HG03460 (cell line): ENCODE data around the gene KCNG3.

Experiments
- ATAC-seq: cut with Tn5 transposase; IDR thresholded peaks from one replicate; pipeline ENCODE4 v1.9.1; 2021; ENCODE audit not compliant: unreplicated experiment

The KCNG3 gene, protein sequence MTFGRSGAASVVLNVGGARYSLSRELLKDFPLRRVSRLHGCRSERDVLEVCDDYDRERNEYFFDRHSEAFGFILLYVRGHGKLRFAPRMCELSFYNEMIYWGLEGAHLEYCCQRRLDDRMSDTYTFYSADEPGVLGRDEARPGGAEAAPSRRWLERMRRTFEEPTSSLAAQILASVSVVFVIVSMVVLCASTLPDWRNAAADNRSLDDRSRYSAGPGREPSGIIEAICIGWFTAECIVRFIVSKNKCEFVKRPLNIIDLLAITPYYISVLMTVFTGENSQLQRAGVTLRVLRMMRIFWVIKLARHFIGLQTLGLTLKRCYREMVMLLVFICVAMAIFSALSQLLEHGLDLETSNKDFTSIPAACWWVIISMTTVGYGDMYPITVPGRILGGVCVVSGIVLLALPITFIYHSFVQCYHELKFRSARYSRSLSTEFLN

DNA sequence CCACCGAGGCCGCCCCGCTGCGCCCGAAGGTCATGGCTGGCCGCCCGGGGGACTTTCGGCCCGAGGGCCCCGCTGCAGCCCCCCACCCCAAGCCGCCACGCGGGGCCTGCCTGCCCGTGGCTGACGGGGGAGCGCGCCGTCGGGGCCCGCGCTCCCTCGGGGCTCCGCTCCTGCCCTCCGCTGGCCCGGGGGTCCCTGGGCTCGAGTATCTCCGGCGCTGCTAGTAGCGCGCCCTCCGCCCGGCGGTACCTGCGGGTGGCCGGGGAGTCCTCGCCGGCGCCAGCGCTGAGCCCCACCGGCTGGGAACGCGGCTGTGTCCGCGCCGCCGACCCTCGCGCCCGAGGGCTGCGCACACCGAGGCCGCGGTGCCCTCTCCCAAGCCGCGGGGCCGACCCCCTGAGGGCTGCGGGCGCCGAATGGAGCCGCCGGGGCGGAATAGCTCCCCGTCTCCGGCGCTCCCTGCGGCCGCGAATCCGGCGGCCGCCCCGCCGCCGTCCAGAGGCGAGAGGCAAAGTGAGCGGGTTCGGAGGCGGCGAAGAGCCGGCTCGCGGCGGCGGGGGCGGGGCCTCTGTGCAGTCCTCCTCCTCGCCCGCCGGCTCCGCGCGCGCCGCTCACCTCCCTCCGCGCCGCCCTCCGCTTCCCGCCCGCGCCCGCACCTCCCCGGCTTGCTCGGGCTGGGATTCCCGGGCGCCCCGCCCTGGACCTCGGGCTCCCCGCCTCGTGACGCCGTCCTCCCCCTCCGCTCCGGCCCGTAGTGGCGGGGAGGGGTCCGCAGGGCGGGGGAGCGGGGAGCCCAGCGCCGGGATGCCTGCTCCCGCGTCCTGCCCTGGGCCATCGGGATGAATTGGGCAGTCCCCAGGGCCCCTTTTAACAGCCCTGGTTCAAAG lies at the start of gene KCNG3:
Gene KCNG3 (minus strand): TSS at position 515 of the 887 bp plus-strand sequence. CDS start 481 bp downstream, at position 34.
- ATAC-seq: no peak

GRCh38 chr2:42542871-42543270 lies 49.1 kb upstream of the KCNG3 start:
- no peak for ATAC-seq

- ATAC-seq: no peak
These were observed 43.7 kb upstream of the KCNG3 start for GRCh38 chr2:42537493-42537892.

- no peak for ATAC-seq
These were observed 38.6 kb upstream of the KCNG3 start for GRCh38 chr2:42532397-42532796.

GRCh38 chr2:42523341-42523740 lies 29.6 kb upstream of the KCNG3 start:
- ATAC-seq: no peak

GRCh38 chr2:42522035-42522434 lies 28.3 kb upstream of the KCNG3 start:
- no peak for ATAC-seq

DNA sequence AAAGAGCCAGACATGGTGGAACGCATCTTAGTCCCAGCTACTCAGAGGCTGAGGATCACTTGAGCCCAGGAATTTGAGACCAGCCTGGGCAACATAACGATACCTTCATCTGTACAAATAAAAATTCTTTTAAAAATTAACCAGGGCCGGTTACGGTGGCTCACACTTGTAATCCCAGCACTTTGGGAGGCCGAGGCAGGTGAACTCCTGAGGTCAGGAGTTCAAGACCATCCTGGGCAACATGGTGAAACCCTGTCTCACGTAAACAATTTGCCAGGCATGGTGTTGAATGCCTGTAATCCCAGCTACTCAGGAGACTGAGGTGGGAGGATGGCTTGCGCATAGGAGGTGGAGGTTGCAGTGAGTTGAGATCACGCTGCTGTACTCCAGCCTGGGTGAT lies 25.8 kb upstream of the KCNG3 start:
- no peak for ATAC-seq

DNA sequence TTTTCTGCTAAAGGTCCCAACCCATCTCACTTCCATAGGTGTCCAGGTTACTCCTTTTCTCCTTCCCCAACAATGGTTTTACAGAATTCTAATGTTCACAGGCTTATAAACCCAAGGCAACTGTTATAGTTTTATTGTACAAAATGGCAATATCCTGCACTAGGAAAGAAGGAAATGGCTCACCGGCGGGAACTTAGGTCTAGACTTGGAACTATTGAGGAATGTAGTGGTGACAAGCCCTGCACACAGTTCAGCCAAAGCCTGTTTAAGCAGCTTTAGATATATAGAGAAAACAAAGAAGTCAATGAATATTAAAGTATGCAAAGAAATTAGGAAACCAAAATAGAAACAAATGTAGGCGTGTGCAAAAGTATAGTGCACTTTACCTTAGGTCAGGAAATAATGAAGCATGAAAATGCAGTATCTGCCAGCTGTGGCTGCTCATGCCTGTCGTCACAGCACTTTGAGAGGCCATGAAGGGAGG lies 22.7 kb upstream of the KCNG3 start:
- no peak for ATAC-seq

DNA sequence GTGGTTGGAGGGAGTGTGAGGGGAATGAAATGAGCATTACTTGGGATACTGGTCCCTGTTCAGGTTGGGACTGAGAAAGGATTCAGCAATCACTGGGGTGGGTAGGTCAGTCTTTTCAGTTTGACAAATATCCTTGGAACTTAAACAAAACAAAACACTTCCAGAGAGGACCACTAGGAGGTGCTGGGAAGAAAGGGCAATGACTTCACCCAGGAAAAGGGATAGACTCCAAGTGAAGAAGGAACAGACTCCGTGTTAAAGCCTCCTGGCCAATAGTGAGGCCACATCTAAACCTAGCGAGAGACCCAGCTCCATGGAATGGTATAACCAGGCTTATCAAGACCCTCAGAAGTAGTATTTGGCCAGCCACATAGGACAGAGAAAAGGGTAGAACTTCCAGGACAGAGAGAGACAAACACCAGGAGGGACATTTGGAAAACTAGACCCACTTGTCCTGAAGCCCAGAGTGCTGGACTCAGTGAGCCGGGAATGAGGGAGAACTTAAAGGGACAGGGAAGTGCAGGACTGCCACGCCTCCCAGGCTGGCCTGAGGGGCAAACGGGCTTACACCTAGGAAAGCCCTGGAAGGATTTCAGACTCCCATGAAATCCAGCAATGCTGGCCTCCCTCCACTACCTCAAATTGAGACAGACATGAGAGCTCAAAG lies 19.6 kb upstream of the KCNG3 start:
- ATAC-seq: no peak

DNA sequence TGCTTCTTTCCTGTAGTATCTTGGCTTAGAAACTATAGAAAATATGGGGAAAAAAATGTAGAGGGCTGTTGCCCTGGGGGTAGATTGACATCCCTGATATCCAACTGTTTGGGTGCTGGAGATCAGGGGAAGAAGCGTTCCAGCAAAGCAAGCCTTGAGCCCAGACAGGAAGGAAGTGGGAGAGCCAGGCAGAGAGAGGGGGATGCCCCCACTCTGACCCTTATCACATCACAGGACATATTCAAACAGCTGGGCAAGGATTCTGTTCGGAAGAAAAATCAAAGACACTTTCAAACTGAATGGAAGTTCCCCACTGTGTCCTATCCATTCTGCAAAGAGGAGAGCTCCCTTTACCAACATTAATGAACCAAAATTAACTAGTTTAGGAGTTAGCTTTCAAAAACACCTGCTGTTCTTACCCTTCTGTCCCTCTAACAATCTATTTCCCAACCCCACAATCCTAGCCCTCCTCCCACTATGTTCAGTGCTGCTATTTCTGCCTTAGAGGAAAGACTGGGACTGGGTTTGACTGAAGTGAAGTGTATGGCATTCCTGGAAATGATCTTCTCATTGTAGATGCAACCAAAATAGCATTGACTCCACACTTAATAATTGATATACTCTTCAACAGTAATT lies 16.9 kb upstream of the KCNG3 start:
- no peak for ATAC-seq

DNA sequence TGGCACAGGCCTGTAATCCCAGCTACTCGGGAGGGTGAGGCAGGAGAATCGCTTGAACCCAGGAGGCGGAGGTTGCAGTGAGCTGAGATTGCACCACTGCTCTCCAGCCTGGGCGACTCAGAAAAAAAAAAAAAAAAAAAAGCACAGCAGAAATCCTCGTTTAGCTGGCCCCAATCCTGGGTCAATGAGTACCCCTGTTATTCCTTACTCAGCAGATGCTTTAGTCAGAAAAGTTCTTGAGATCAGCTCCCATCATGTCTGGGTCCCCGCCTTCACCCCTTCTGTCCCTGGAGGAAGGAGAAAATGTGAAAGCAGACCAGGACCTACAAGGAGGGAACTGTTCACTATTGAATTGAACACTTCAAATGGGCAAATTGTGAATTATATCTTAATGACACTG lies 16.4 kb upstream of the KCNG3 start:
- ATAC-seq: no peak

DNA sequence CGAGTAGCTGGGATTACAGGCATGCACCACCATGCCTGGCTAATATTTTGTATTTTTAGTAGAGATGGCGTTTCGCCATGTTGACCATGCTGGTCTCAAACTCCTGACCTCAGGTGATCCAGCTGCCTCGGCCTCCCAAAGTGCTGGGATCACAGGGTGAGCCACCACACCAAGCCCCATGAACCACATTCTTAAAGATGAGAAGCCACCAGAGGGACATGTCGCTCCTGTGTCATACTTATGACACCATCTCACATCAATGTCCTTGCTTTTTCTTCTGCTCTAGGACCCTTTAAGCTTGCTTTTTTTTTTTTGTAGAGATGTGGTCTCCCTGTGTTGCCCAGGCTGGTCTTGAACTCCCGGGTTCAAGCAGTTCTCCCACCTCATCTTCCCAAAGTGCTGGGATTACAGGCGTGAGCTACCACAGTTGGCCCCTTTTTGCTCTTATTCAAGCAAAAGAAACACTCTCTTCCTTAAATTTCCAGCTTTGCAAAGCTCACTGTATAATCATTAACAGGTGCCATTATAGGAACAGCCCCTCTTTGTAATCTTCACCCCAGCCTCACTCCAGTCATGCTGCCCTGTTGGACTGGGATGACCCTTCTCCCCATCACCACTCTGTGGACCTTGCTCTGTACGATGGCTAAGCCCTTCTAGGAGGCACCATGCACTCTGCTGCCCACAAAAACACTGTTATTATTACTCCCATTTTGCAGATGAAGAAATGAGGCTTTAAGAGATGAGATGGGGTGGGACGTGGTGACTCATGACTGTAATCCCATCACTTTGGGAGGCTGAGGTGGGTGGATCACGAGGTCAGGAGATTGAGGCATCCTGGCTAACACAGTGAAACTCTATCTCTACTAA lies 10.8 kb upstream of the KCNG3 start:
- ATAC-seq: no peak

DNA sequence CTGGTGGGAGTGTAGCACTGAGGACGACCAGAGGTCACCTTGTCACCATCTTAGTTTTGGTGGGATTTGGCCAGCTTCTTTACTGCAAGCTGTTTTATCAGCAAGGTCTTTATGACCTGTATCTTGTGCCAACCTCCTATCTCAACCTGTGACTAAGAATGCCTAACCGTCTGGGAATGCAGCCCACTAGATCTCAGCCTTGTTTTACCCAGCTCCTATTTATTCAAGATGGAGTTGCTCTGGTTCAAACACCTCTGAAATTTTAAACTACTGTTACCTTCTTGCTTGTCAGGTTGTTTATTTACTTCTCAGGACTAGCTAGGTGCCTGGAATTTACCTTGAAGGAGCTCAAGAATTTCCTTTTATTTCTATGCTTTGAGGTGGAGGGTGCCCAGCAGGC lies 9.5 kb upstream of the KCNG3 start:
- no peak for ATAC-seq

- no peak for ATAC-seq
These were observed 4.7 kb upstream of the KCNG3 start for GRCh38 chr2:42498497-42498896.

GRCh38 chr2:42495611-42496010 lies 1.8 kb upstream of the KCNG3 start:
- no peak for ATAC-seq

DNA sequence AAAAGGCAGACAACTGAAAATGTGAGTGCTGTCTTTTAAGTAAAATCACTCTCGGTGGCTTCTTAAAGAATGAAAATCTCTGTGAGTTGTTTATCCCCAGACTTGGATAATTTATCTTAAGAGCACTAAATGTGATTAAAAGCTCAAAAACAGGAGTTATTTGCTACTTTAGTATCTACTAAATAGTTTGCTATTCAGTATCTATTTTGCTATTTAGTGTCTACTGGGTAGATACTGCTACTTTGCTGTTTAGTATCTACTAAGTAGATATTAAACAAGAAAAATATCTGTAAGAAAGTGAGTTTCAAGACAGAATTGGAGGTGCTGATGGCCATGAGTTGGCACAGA lies 1.4 kb upstream of the KCNG3 start:
- ATAC-seq: no peak

DNA sequence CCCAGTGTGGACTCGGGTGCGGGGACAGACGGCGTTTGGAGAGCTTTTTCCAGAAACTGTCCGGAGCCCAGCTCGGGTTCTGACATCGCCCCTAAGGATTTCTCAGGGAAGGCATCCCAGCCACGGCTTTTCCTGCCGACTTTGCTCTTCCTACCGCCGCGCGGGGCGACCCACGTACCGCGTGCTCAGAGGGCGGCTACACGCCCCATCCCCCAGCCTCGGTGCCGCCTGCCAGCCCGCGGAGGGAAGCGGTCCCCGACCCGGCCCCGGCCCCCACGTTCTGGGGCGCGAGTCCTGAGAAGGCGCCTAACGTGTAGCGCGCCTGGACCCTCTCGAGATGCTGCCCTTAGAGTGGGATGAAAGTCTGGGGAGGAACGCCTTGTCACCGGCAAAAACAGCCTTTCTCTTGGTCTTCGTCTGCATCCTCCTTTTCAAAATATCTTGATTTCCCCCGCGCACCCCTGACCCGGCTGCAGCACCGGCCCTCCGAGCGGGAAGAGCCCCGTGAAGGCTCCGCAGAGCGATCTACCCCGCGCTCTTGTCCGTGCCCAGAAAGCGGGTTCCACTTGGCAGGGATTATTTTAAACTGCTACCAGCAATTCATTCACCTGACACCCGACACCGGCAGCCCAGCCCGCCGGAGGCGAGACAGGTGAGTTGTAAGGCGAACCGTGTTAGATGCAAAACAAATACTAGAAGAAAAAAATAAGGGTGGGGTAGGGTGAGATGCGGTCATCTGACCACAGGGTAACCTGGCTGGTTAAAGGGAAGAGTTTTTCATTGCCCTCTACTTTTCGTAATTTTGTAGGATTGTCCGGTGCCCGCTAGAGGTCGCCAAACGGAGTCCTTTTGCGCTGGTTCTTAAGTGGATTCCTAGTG lies 812 bp upstream of the KCNG3 start:
- ATAC-seq: peak; percentile 57

GRCh38 chr2:42492691-42493467 lies 903 bp downstream of the KCNG3 start:
- ATAC-seq: no peak
